Tibial artery (tissue), 4 donors: ENCODE measurements around the gene FGF14.

Experiments used
- DNase-seq, 2 donors: peaks; one replicate each; pipeline ENCODE4 v3.0.0-alpha.2; 2019
- H3K27ac ChIP-seq, 2 donors: fragments of 200-600 bp; sonication (generic) in 1 of 2; 1 replicate in 1 of 2; 2 replicates in 1 of 2; pipeline ENCODE4 v1.5.1; 2018 to 2019; ENCODE audit warnings: mild to moderate bottlenecking in 1 of 2
- H3K27me3 ChIP-seq, 2 donors: fragments of 200-600 bp; sonication (generic) in 1 of 2; one replicate each; pipeline versions ENCODE4 v1.5.1 to v1.6.0; 2016 to 2019
- H3K36me3 ChIP-seq, 3 donors: fragments of 200-600 bp; sonication (generic) in 2 of 3; one replicate each; pipeline ENCODE4 v1.5.1; 2016 to 2019; ENCODE audit warnings: mild to moderate bottlenecking in 2 of 3
- H3K4me1 ChIP-seq, 4 donors: fragments of 200-600 bp; sonication (generic) in 2 of 4; 1 replicate in 3 of 4; 2 replicates in 1 of 4; pipeline ENCODE4 v1.5.1; 2016 to 2019
- H3K4me3 ChIP-seq, 2 donors: fragments of 200-600 bp; sonication (generic) in 1 of 2; 1 replicate in 1 of 2; 2 replicates in 1 of 2; pipeline ENCODE4 v1.5.1; 2018 to 2019; ENCODE audit warnings: mild to moderate bottlenecking in 2 of 2
- H3K9me3 ChIP-seq, 3 donors: fragments of 200-600 bp; sonication (generic) in 1 of 3; one replicate each; pipeline ENCODE4 v1.5.1; 2016 to 2019
- CTCF ChIP-seq, 2 experiments: fragments of 200-600 bp in 1 of 2; fragments of 450-650 bp in 1 of 2; IDR thresholded peaks; one replicate each; pipeline ENCODE4 v1.5.1; 2017 to 2019; ENCODE audit warnings: antibody characterized with exemption in 2 of 2, mild to moderate bottlenecking in 1 of 2, moderate library complexity in 1 of 2
- intact Hi-C: fragments of 100-400 bp; cut with DNase I; formaldehyde crosslinking; loops from one replicate; pipeline ENCODE4 v1.15.0; 2023; ENCODE audit warnings: low total_unique reads

FGF14 gene

GRCh38 chr13:102197193-102197592 lies 204.7 kb downstream of the FGF14 start:
- intact Hi-C loops, result no loop called here

GRCh38 chr13:102195566-102196462 lies 206.0 kb downstream of the FGF14 start:
- H3K27ac ChIP-seq, result no peak overlapping the region
- H3K4me1 ChIP-seq, result no peaks in the 10 kb centered on the region
- no peaks in the 10 kb centered on the region for H3K27me3 ChIP-seq
- DNase-seq, result no peak
- no peaks in the 10 kb centered on the region for H3K36me3 ChIP-seq
- intact Hi-C loops, result no loop called here
- H3K9me3 ChIP-seq, result no peaks in the 10 kb centered on the region
- H3K4me3 ChIP-seq, result no peak overlapping the region
- TF ChIP-seq CTCF (IDR thresholded peaks at IDR 0.05), result no peak

More at GRCh38 chr13:102197193-102197592, 204.7 kb downstream of the FGF14 start:
- Histone ChIP-seq H3K36me3 (no peaks in the 10 kb centered on the region), H3K9me3 (no peaks in the 10 kb centered on the region), H3K4me3 (no peak overlapping the region), H3K27ac (no peak overlapping the region), H3K27me3 (no peaks in the 10 kb centered on the region), H3K4me1 (no peaks in the 10 kb centered on the region)
- no peak for TF ChIP-seq CTCF (IDR thresholded peaks at IDR 0.05)
- DNase-seq, result no peak

- DNase-seq, result no peak
- no peak overlapping the region for H3K27ac ChIP-seq
- H3K27me3 ChIP-seq, result no peaks in the 10 kb centered on the region
- H3K9me3 ChIP-seq, result no peaks in the 10 kb centered on the region
- intact Hi-C loops, result no loop called here
- no peak for TF ChIP-seq CTCF (IDR thresholded peaks at IDR 0.05)
- no peaks in the 10 kb centered on the region for H3K36me3 ChIP-seq
- H3K4me1 ChIP-seq, result no peaks in the 10 kb centered on the region
- no peak overlapping the region for H3K4me3 ChIP-seq
Observed at GRCh38 chr13:102192858-102193257, 209.0 kb downstream of the FGF14 start.

- TF ChIP-seq CTCF (IDR thresholded peaks at IDR 0.05), result no peak
- Histone ChIP-seq H3K27ac (no peak overlapping the region), H3K9me3 (no peaks in the 10 kb centered on the region), H3K4me1 (no peaks in the 10 kb centered on the region), H3K36me3 (no peaks in the 10 kb centered on the region), H3K4me3 (no peak overlapping the region), H3K27me3 (no peaks in the 10 kb centered on the region)
- peak in 1 of 2 donors; percentile 33 for DNase-seq
- intact Hi-C loops, result no loop called here
Observed at GRCh38 chr13:102191951-102192502, 209.8 kb downstream of the FGF14 start.

- intact Hi-C loops, result no loop called here
- H3K36me3 ChIP-seq, result no peaks in the 10 kb centered on the region
- DNase-seq, result no peak
- no peaks in the 10 kb centered on the region for H3K27me3 ChIP-seq
- H3K4me3 ChIP-seq, result no peak overlapping the region
- no peak for TF ChIP-seq CTCF (IDR thresholded peaks at IDR 0.05)
- no peak overlapping the region for H3K27ac ChIP-seq
- H3K9me3 ChIP-seq, result no peaks in the 10 kb centered on the region
- H3K4me1 ChIP-seq, result no peaks in the 10 kb centered on the region
Observed at GRCh38 chr13:102190930-102191329, 210.9 kb downstream of the FGF14 start.
